OCI-LY3 (cell line): ENCODE results near the gene PNKP.

Experiments
- EZH2phosphoT487 ChIP-seq: fragments of 200-600 bp; shearing (Covaris generic); IDR thresholded peaks from 2 replicates; pipeline ENCODE4 v1.6.1; 2018; ENCODE audit warnings: antibody characterized with exemption, mixed run types, low read depth
- TF ChIP-seq, protein P1 (sequence below): fragments of 200-600, 300-600 bp; sonication (generic); IDR thresholded peaks from 2 replicates; pipeline ENCODE4 v1.5.1; 2014; ENCODE audit warnings: antibody characterized with exemption, low read length, low read depth

DNA sequence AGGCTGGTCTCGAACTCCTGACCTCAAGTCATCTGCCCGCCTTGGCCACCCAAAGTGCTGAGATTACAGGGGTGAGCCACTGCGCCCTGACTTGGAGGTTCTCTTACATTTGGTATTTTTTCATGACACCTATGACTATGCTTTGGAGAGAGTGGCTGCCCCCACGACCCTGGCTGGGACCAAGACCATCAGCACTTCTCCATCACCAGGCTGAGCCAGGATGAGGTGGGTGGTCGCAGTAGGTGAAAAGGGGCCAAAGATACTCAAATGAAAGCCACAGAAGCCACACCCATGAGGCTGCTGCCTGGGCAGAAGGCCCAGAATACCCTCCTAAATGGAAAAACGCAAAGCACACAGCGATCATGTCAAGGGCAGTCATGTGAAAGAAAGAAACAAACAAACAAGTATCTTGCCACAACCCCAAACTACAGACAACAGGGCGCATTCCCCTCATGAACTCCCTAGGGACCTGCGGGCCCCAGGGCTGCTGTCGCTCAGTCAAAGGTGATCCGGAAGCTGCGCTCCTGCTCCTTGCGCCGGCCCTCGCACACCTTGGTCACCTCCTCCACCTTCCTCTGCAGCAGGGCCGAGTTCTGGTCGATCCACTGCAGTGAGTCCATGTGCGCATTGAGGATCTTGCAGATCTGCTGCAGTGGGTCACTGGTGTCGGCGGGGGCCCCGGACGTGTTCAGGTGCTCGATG is 40.5 kb upstream of the PNKP start:
- TF ChIP-seq, protein P1, sequence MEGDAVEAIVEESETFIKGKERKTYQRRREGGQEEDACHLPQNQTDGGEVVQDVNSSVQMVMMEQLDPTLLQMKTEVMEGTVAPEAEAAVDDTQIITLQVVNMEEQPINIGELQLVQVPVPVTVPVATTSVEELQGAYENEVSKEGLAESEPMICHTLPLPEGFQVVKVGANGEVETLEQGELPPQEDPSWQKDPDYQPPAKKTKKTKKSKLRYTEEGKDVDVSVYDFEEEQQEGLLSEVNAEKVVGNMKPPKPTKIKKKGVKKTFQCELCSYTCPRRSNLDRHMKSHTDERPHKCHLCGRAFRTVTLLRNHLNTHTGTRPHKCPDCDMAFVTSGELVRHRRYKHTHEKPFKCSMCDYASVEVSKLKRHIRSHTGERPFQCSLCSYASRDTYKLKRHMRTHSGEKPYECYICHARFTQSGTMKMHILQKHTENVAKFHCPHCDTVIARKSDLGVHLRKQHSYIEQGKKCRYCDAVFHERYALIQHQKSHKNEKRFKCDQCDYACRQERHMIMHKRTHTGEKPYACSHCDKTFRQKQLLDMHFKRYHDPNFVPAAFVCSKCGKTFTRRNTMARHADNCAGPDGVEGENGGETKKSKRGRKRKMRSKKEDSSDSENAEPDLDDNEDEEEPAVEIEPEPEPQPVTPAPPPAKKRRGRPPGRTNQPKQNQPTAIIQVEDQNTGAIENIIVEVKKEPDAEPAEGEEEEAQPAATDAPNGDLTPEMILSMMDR, result no peak
- TF ChIP-seq EZH2phosphoT487, result no peak
